Body of pancreas (tissue), 4 donors: ENCODE results near the gene TLNRD1. TPM values are rescaled to one million over a fixed set of nuclear protein-coding genes. Genes with fewer than 3 reads are reported as not detected.

Source experiments
- ATAC-seq: fragments of 150-250 bp; one replicate; pipeline ENCODE4 v1.9.1; 2016
- DNase-seq, 4 donors: peaks; one replicate each; pipeline ENCODE4 v3.0.0-alpha.2; 2019
- H3K27ac ChIP-seq, 4 donors: fragments of 200-600 bp; sonication (generic); 1 replicate in 3 of 4; 2 replicates in 1 of 4; pipeline versions ENCODE4 v1.5.1 to v1.6.1; 2016 to 2019; ENCODE audit warnings: mild to moderate bottlenecking in 1 of 4, mixed read lengths in 1 of 4, moderate library complexity in 1 of 4
- H3K27me3 ChIP-seq, 2 donors: fragments of 200-600 bp; sonication (generic); one replicate each; pipeline ENCODE4 v1.6.0; 2016; ENCODE audit warnings: mild to moderate bottlenecking in 1 of 2
- H3K36me3 ChIP-seq, 2 donors: fragments of 200-600 bp; sonication (generic); replicated peaks in 1 of 2; 2 replicates each; pipeline ENCODE4 v1.5.1; 2016; ENCODE audit warnings: low read depth in 2 of 2; ENCODE audit not compliant: insufficient read depth in 1 of 2
- H3K4me1 ChIP-seq: fragments of 200-600 bp; sonication (generic); one replicate; pipeline ENCODE4 v1.6.0; 2016
- H3K4me3 ChIP-seq, 2 donors: fragments of 200-600 bp; sonication (generic); 1 replicate in 1 of 2; 2 replicates in 1 of 2; pipeline ENCODE4 v1.5.1; 2016 to 2019
- H3K9me3 ChIP-seq, 3 donors: fragments of 200-600 bp; sonication (generic); 1 replicate in 2 of 3; 2 replicates in 1 of 3; pipeline ENCODE4 v1.5.1; 2016
- POLR2A ChIP-seq, 3 donors: fragments of 450-650 bp; IDR thresholded peaks; one replicate each; pipeline ENCODE4 v1.6.1; 2016; ENCODE audit warnings: antibody characterized with exemption in 3 of 3, mild to moderate bottlenecking in 2 of 3
- WGBS, 2 donors: methylation state at CpG; one replicate each; pipeline ENCODE4 v1.1.5; 2017; 5-methylcytosine and 5-hydroxymethylcytosine counted together
- intact Hi-C: fragments of 100-400 bp; cut with DNase I; formaldehyde crosslinking; loops from one replicate; pipeline ENCODE4 v1.15.1; 2023
- total RNA-seq, 2 donors: library from RNA; depleted of rRNA; stranded (reverse); fragments of >200 nt; gene quantifications; one replicate each; pipeline ENCODE4 v1.1.0, GENCODE V29; 2016
- TF ChIP-seq, protein P1 (sequence below), 7 experiments: fragments of 450-650 bp in 4 of 7; fragments of 200-600 bp in 3 of 7; sonication (generic) in 3 of 7; IDR thresholded peaks; one replicate each; pipeline ENCODE4 v1.5.1; 2016 to 2019; ENCODE audit warnings: antibody characterized with exemption in 7 of 7

Gene TLNRD1
- total RNA-seq, 2 donors from 2014 or later, result 22.6 to 44.8 TPM

GRCh38 chr15:81002009-81002330 is 1.2 kb downstream of the TLNRD1 start:
- WGBS, 2 donors, result 4% methylated on average over 42 of the region's 42 CpGs; no CpG with 5 or more reads in 1 of the 2 donors
- H3K27ac ChIP-seq, result peak overlapping the region; percentile 95 to 98 (median 97)
- TF ChIP-seq POLR2A (IDR thresholded peaks at IDR 0.05), result peak in 2 of 3 donors; percentile 33 to 40
- TF ChIP-seq, protein P1, sequence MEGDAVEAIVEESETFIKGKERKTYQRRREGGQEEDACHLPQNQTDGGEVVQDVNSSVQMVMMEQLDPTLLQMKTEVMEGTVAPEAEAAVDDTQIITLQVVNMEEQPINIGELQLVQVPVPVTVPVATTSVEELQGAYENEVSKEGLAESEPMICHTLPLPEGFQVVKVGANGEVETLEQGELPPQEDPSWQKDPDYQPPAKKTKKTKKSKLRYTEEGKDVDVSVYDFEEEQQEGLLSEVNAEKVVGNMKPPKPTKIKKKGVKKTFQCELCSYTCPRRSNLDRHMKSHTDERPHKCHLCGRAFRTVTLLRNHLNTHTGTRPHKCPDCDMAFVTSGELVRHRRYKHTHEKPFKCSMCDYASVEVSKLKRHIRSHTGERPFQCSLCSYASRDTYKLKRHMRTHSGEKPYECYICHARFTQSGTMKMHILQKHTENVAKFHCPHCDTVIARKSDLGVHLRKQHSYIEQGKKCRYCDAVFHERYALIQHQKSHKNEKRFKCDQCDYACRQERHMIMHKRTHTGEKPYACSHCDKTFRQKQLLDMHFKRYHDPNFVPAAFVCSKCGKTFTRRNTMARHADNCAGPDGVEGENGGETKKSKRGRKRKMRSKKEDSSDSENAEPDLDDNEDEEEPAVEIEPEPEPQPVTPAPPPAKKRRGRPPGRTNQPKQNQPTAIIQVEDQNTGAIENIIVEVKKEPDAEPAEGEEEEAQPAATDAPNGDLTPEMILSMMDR (IDR thresholded peaks at IDR 0.05), result no peak
- H3K9me3 ChIP-seq, result no peaks in the 10 kb centered on the region
- intact Hi-C loops, result no loop called here
- H3K36me3 ChIP-seq, result no peaks in the 10 kb centered on the region
- DNase-seq (no peak), ATAC-seq (no peak)
- no peaks in the 10 kb centered on the region for H3K27me3 ChIP-seq
- peaks cover 51% of the 10 kb centered on the region for H3K4me1 ChIP-seq
- H3K4me3 ChIP-seq, result peak overlapping the region; percentile 8 to 55

GRCh38 chr15:81002331-81003096 is 1.8 kb downstream of the TLNRD1 start:
- no peaks in the 10 kb centered on the region for H3K36me3 ChIP-seq
- 65 to 100% methylated on average over 8 to 85 of the region's 89 CpGs for WGBS, 2 donors
- H3K4me3 ChIP-seq, result peak overlapping the region; percentile 8 to 55
- peak overlapping the region; percentile 95 to 98 (median 97) for H3K27ac ChIP-seq
- H3K9me3 ChIP-seq, result no peaks in the 10 kb centered on the region
- TF ChIP-seq, protein P1 (IDR thresholded peaks at IDR 0.05), result no peak
- no peak for TF ChIP-seq POLR2A (IDR thresholded peaks at IDR 0.05)
- intact Hi-C loops, result no loop called here
- H3K27me3 ChIP-seq, result no peaks in the 10 kb centered on the region
- H3K4me1 ChIP-seq, result peaks cover 56% of the 10 kb centered on the region
- DNase-seq, result peak in 3 of 4 donors; percentile 17 to 26 (median 26)
- ATAC-seq, result no peak

- H3K4me1 ChIP-seq, result peaks cover 61% of the 10 kb centered on the region
- 96 to 97% methylated on average over 10 to 14 of the region's 19 CpGs for WGBS, 2 donors
- intact Hi-C loops, result no loop called here
Observed at GRCh38 chr15:81003097-81003350, 2.3 kb downstream of the TLNRD1 start.

GRCh38 chr15:81006124-81006523 is 5.4 kb downstream of the TLNRD1 start:
- intact Hi-C loops, result no loop called here
- 83% methylated on average over 1 of the region's 1 CpG for WGBS, 2 donors
- Histone ChIP-seq H3K4me1 (peaks cover 67% of the 10 kb centered on the region), H3K36me3 (no peaks in the 10 kb centered on the region), H3K27ac (peak overlapping the region in 2 of 4 donors; percentile 29), H3K27me3 (no peaks in the 10 kb centered on the region), H3K9me3 (no peaks in the 10 kb centered on the region), H3K4me3 (no peak overlapping the region)
- no peak for DNase-seq
- TF ChIP-seq, protein P1 (IDR thresholded peaks at IDR 0.05), result no peak
- TF ChIP-seq POLR2A (IDR thresholded peaks at IDR 0.05), result no peak
- ATAC-seq, result no peak

More at GRCh38 chr15:81003097-81003350, 2.3 kb downstream of the TLNRD1 start:
- Histone ChIP-seq H3K27me3 (no peaks in the 10 kb centered on the region), H3K4me3 (no peak overlapping the region), H3K9me3 (no peaks in the 10 kb centered on the region), H3K27ac (peak overlapping the region in 1 of 4 donors; percentile 98), H3K36me3 (no peaks in the 10 kb centered on the region)
- DNase-seq (no peak), ATAC-seq (no peak)
- no peak for TF ChIP-seq POLR2A (IDR thresholded peaks at IDR 0.05)
- TF ChIP-seq, protein P1 (IDR thresholded peaks at IDR 0.05), result no peak
